HepG2 (cell line): Measurements from ENCODE around the gene FAM3A. TPM values are rescaled to one million over a fixed set of nuclear protein-coding genes. Genes with fewer than 3 reads are reported as not detected.
A peak's percentile ranks its signal among the peaks of the same experiment; 100 is the strongest.

Experiments used
- AGO1 ChIP-seq: fragments of 200-400 bp; formaldehyde crosslinking; IDR thresholded peaks from 2 replicates; pipeline ENCODE4 v1.6.1; 2017; ENCODE audit warnings: mild to moderate bottlenecking, low read depth, low read length, moderate library complexity; ENCODE audit not compliant: poor library complexity, severe bottlenecking
- CREM ChIP-seq, 2 experiments: sonication (generic) in 1 of 2; formaldehyde crosslinking in 1 of 2; IDR thresholded peaks; 2 replicates each; pipeline versions ENCODE4 v1.4.0 to v1.6.1; 2016 to 2020; ENCODE audit warnings: antibody characterized with exemption in 1 of 2, mild to moderate bottlenecking in 1 of 2, missing genetic modification reagents in 1 of 2
- MAFF ChIP-seq: IDR thresholded peaks from 2 replicates; pipeline ENCODE4 v1.6.1; 2011; ENCODE audit warnings: low read depth, low read length, improper control_type of control experiment
- PAF1 ChIP-seq: IDR thresholded peaks from 2 replicates; pipeline ENCODE4 v1.6.1; 2016; ENCODE audit warnings: missing genetic modification reagents, missing compliant biosample characterization
- SOX6 ChIP-seq, 2 experiments: fragments of 450-650 bp in 1 of 2; sonication (generic) in 1 of 2; formaldehyde crosslinking in 1 of 2; IDR thresholded peaks; 2 replicates each; pipeline versions ENCODE4 v1.4.0 to v1.6.1; 2017 to 2020; ENCODE audit warnings: antibody characterized with exemption in 1 of 2, mild to moderate bottlenecking in 1 of 2, missing genetic modification reagents in 1 of 2
- YEATS4 ChIP-seq: sonication (generic); formaldehyde crosslinking; IDR thresholded peaks from 2 replicates; pipeline ENCODE4 v1.4.0; 2020; ENCODE audit warnings: missing genetic modification reagents, borderline replicate concordance
- ZBTB42 ChIP-seq: sonication (generic); formaldehyde crosslinking; IDR thresholded peaks from 2 replicates; pipeline ENCODE4 v1.5.0; 2020; ENCODE audit warnings: mild to moderate bottlenecking, missing genetic modification reagents
- ZNF562 ChIP-seq: sonication (generic); formaldehyde crosslinking; IDR thresholded peaks from 2 replicates; pipeline ENCODE4 v1.8.0; 2022; ENCODE audit warnings: missing genetic modification reagents, borderline replicate concordance
- ZNF607 ChIP-seq: sonication (generic); formaldehyde crosslinking; IDR thresholded peaks from 2 replicates; pipeline ENCODE4 v1.5.1; 2020; ENCODE audit warnings: missing genetic modification reagents, mild to moderate bottlenecking, borderline replicate concordance
- ZSCAN12 ChIP-seq: sonication (generic); formaldehyde crosslinking; IDR thresholded peaks from 2 replicates; pipeline ENCODE4 v1.9.0; 2021; ENCODE audit warnings: mild to moderate bottlenecking, missing genetic modification reagents
- polyA plus RNA-seq, 8 experiments: library from polyadenylated mRNA; depleted of rRNA in 3 of 8; stranded (reverse) in 7 of 8; unstranded in 1 of 8; fragments of >200 nt; fragmentation: Illumina TruSeq in 4 of 8; extraction: Trizol in 4 of 8; gene quantifications; 2 replicates each; pipeline versions ENCODE4 v1.2.1 to v1.2.3, GENCODE V29; 2011 to 2016; ENCODE audit warnings: low read depth in 4 of 8, missing spikeins in 1 of 8, mixed read lengths in 1 of 8; ENCODE audit not compliant: insufficient read depth in 1 of 8
- total RNA-seq, 5 experiments: library from RNA; depleted of rRNA; stranded (reverse); fragments of >200 nt; fragmentation: Illumina TruSeq; extraction: Trizol; gene quantifications; 2 replicates each; pipeline ENCODE4 v1.2.3, GENCODE V29; 2016; ENCODE audit warnings: low read depth in 1 of 5
- TF ChIP-seq, protein P1 (sequence below): sonication (generic); formaldehyde crosslinking; IDR thresholded peaks from 2 replicates; pipeline ENCODE4 v1.5.1; 2020; ENCODE audit warnings: mild to moderate bottlenecking, missing genetic modification reagents, borderline replicate concordance
- TF ChIP-seq, protein P2 (sequence below): sonication (generic); formaldehyde crosslinking; IDR thresholded peaks from 2 replicates; pipeline ENCODE4 v1.4.0; 2020; ENCODE audit warnings: missing genetic modification reagents
- TF ChIP-seq, protein P3 (sequence below): sonication (generic); formaldehyde crosslinking; IDR thresholded peaks from 2 replicates; pipeline ENCODE4 v1.4.0; 2020; ENCODE audit warnings: missing genetic modification reagents, borderline replicate concordance
- TF ChIP-seq, protein P4 (sequence below): sonication (generic); formaldehyde crosslinking; IDR thresholded peaks from 2 replicates; pipeline ENCODE4 v1.5.0; 2020; ENCODE audit warnings: mild to moderate bottlenecking, missing genetic modification reagents, borderline replicate concordance
- TF ChIP-seq, protein P5 (sequence below): sonication (generic); formaldehyde crosslinking; IDR thresholded peaks from 2 replicates; pipeline ENCODE4 v1.8.0; 2023; ENCODE audit warnings: mild to moderate bottlenecking, missing genetic modification reagents
- TF ChIP-seq, protein P6 (sequence below): sonication (generic); formaldehyde crosslinking; IDR thresholded peaks from 2 replicates; pipeline ENCODE4 v1.4.0; 2020; ENCODE audit warnings: missing genetic modification reagents

The FAM3A gene
- total and polyA plus RNA-seq, 2 of the 13 experiments (the other 11 are each of a cell fraction or from before 2014, with no cell fraction given): 11.2 to 22.7 TPM

DNA sequence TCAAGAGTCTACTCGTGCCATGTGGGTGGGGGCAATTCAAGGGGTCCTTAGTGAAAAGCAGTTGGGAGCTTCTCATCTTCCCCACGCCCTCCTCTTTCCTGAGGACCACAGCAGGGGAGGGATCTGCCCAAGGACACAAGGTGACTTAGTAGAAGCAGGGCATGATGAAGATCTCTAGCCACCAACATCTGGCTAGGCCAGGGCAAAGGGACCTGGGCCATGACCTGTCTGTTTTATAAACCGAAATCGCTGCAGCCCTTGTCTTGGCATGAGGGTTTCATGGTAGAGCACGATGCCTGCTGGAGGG lies 25.5 kb upstream of the FAM3A start (continued):
- TF ChIP-seq, protein P1, sequence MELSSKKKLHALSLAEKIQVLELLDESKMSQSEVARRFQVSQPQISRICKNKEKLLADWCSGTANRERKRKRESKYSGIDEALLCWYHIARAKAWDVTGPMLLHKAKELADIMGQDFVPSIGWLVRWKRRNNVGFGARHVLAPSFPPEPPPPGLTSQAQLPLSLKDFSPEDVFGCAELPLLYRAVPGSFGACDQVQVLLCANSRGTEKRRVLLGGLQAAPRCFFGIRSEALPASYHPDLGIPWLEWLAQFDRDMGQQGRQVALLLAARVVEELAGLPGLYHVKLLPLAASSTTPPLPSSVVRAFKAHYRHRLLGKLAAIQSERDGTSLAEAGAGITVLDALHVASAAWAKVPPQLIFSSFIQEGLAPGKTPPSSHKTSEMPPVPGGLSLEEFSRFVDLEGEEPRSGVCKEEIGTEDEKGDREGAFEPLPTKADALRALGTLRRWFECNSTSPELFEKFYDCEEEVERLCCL (CRISPR knock-in tag): no peak
- TF ChIP-seq AGO1 (no peak), PAF1 (CRISPR knock-in tag) (no peak), CREM (IDR thresholded peaks at IDR 0.05) (no peak), CREM (CRISPR knock-in tag; IDR thresholded peaks at IDR 0.05) (no peak), ZBTB42 (CRISPR knock-in tag) (no peak), ZSCAN12 (CRISPR knock-in tag) (no peak), ZNF562 (CRISPR knock-in tag) (no peak), YEATS4 (CRISPR knock-in tag) (peak; percentile 6; the same call in 1 of the 2 replicates), MAFF (no peak), SOX6 (IDR thresholded peaks at IDR 0.05) (no peak), SOX6 (CRISPR knock-in tag; IDR thresholded peaks at IDR 0.05) (no peak), ZNF607 (CRISPR knock-in tag) (no peak)
- TF ChIP-seq, protein P2, sequence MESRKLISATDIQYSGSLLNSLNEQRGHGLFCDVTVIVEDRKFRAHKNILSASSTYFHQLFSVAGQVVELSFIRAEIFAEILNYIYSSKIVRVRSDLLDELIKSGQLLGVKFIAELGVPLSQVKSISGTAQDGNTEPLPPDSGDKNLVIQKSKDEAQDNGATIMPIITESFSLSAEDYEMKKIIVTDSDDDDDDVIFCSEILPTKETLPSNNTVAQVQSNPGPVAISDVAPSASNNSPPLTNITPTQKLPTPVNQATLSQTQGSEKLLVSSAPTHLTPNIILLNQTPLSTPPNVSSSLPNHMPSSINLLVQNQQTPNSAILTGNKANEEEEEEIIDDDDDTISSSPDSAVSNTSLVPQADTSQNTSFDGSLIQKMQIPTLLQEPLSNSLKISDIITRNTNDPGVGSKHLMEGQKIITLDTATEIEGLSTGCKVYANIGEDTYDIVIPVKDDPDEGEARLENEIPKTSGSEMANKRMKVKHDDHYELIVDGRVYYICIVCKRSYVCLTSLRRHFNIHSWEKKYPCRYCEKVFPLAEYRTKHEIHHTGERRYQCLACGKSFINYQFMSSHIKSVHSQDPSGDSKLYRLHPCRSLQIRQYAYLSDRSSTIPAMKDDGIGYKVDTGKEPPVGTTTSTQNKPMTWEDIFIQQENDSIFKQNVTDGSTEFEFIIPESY: no peak
- TF ChIP-seq, protein P3, sequence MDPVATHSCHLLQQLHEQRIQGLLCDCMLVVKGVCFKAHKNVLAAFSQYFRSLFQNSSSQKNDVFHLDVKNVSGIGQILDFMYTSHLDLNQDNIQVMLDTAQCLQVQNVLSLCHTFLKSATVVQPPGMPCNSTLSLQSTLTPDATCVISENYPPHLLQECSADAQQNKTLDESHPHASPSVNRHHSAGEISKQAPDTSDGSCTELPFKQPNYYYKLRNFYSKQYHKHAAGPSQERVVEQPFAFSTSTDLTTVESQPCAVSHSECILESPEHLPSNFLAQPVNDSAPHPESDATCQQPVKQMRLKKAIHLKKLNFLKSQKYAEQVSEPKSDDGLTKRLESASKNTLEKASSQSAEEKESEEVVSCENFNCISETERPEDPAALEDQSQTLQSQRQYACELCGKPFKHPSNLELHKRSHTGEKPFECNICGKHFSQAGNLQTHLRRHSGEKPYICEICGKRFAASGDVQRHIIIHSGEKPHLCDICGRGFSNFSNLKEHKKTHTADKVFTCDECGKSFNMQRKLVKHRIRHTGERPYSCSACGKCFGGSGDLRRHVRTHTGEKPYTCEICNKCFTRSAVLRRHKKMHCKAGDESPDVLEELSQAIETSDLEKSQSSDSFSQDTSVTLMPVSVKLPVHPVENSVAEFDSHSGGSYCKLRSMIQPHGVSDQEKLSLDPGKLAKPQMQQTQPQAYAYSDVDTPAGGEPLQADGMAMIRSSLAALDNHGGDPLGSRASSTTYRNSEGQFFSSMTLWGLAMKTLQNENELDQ (CRISPR knock-in tag): no peak
- TF ChIP-seq, protein P4, sequence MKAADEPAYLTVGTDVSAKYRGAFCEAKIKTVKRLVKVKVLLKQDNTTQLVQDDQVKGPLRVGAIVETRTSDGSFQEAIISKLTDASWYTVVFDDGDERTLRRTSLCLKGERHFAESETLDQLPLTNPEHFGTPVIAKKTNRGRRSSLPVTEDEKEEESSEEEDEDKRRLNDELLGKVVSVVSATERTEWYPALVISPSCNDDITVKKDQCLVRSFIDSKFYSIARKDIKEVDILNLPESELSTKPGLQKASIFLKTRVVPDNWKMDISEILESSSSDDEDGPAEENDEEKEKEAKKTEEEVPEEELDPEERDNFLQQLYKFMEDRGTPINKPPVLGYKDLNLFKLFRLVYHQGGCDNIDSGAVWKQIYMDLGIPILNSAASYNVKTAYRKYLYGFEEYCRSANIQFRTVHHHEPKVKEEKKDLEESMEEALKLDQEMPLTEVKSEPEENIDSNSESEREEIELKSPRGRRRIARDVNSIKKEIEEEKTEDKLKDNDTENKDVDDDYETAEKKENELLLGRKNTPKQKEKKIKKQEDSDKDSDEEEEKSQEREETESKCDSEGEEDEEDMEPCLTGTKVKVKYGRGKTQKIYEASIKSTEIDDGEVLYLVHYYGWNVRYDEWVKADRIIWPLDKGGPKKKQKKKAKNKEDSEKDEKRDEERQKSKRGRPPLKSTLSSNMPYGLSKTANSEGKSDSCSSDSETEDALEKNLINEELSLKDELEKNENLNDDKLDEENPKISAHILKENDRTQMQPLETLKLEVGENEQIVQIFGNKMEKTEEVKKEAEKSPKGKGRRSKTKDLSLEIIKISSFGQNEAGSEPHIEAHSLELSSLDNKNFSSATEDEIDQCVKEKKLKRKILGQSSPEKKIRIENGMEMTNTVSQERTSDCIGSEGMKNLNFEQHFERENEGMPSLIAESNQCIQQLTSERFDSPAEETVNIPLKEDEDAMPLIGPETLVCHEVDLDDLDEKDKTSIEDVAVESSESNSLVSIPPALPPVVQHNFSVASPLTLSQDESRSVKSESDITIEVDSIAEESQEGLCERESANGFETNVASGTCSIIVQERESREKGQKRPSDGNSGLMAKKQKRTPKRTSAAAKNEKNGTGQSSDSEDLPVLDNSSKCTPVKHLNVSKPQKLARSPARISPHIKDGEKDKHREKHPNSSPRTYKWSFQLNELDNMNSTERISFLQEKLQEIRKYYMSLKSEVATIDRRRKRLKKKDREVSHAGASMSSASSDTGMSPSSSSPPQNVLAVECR (CRISPR knock-in tag): 0 out of 2 replicates have a peak, but pooled peaks have one; percentile 1
- TF ChIP-seq, protein P5, sequence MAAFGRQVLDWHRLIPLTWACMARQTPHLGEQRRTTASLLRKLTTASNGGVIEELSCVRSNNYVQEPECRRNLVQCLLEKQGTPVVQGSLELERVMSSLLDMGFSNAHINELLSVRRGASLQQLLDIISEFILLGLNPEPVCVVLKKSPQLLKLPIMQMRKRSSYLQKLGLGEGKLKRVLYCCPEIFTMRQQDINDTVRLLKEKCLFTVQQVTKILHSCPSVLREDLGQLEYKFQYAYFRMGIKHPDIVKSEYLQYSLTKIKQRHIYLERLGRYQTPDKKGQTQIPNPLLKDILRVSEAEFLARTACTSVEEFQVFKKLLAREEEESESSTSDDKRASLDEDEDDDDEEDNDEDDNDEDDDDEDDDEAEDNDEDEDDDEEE: no peak
- TF ChIP-seq, protein P6, sequence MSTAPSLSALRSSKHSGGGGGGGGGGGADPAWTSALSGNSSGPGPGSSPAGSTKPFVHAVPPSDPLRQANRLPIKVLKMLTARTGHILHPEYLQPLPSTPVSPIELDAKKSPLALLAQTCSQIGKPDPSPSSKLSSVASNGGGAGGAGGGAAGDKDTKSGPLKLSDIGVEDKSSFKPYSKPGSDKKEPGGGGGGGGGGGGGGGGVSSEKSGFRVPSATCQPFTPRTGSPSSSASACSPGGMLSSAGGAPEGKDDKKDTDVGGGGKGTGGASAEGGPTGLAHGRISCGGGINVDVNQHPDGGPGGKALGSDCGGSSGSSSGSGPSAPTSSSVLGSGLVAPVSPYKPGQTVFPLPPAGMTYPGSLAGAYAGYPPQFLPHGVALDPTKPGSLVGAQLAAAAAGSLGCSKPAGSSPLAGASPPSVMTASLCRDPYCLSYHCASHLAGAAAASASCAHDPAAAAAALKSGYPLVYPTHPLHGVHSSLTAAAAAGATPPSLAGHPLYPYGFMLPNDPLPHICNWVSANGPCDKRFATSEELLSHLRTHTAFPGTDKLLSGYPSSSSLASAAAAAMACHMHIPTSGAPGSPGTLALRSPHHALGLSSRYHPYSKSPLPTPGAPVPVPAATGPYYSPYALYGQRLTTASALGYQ (CRISPR knock-in tag): no peak
